ENCODE data around the gene DCLK2. TPM values are rescaled to one million over a fixed set of nuclear protein-coding genes. Genes with fewer than 3 reads are reported as not detected.

DCLK2 gene
- total RNA-seq, 2 experiments from 2014 or later: not detected

- Mint-ChIP-seq H3K4me3 (no peak overlapping the region), H3K27me3 (no peaks in the 10 kb centered on the region), H3K27ac (no peak overlapping the region), H3K9me3 (no peaks in the 10 kb centered on the region), H3K36me3 (ENCODE audit: low read depth) (no peaks in the 10 kb centered on the region), H3K4me1 (ENCODE audit: low read depth) (no peaks in the 10 kb centered on the region)
- DNase-seq (no peak), ATAC-seq (ENCODE audit: poor library complexity) (no peak)
- intact Hi-C loops (cut with DNase I, micrococcal nuclease): no loop called here
- Histone ChIP-seq H3K9me3 (ENCODE audit: control insufficient read depth in 1 of 2, insufficient read depth in 1 of 2, low read length in 2 of 2) (no peaks in the 10 kb centered on the region), H3K27ac (ENCODE audit: low read depth in 1 of 2, low read length in 2 of 2) (no peak overlapping the region), H3K27me3 (ENCODE audit: control insufficient read depth in 1 of 2, insufficient read depth in 2 of 2, low read length in 2 of 2) (no peaks in the 10 kb centered on the region), H3K36me3 (ENCODE audit: insufficient read depth, low read length) (no peaks in the 10 kb centered on the region), H3K4me3 (ENCODE audit: low read length) (no peak overlapping the region), H3K4me1 (ENCODE audit: insufficient read depth, low read length) (no peaks in the 10 kb centered on the region)
- CTCF ChIA-PET: no interaction called here
- POLR2A ChIA-PET: no interaction called here
- TF ChIP-seq CTCF (IDR thresholded peaks at IDR 0.05): no peak
Measured at GRCh38 chr4:150253965-150254630, 175.9 kb downstream of the DCLK2 start.

GRCh38 chr4:150255610-150256224, 177.5 kb downstream of the DCLK2 start:
- H3K4me3 ChIP-seq (ENCODE audit: low read length): no peak overlapping the region
- H3K9me3 ChIP-seq (ENCODE audit: control insufficient read depth in 1 of 2, insufficient read depth in 1 of 2, low read length in 2 of 2): no peaks in the 10 kb centered on the region
- CTCF ChIA-PET: interaction anchor here (1.2 kb wide), 1 partner anchor 13 kb away, joined by 4 read pairs; no protein-coding TSS in a partner anchor
- no peak overlapping the region for H3K27ac ChIP-seq (ENCODE audit: low read depth in 1 of 2, low read length in 2 of 2)
- POLR2A ChIA-PET: no interaction called here
- ATAC-seq (ENCODE audit: poor library complexity): no peak
- TF ChIP-seq CTCF (IDR thresholded peaks at IDR 0.05): no peak
- H3K27me3 ChIP-seq (ENCODE audit: control insufficient read depth in 1 of 2, insufficient read depth in 2 of 2, low read length in 2 of 2): no peaks in the 10 kb centered on the region
- intact Hi-C loops (cut with DNase I, micrococcal nuclease): no loop called here
- H3K27ac Mint-ChIP-seq: no peak overlapping the region
- H3K27me3 Mint-ChIP-seq: no peaks in the 10 kb centered on the region
- H3K9me3 Mint-ChIP-seq: no peaks in the 10 kb centered on the region
- no peaks in the 10 kb centered on the region for H3K4me1 Mint-ChIP-seq (ENCODE audit: low read depth)
- no peaks in the 10 kb centered on the region for H3K4me1 ChIP-seq (ENCODE audit: insufficient read depth, low read length)
- DNase-seq: no peak
- no peaks in the 10 kb centered on the region for H3K36me3 Mint-ChIP-seq (ENCODE audit: low read depth)
- no peaks in the 10 kb centered on the region for H3K36me3 ChIP-seq (ENCODE audit: insufficient read depth, low read length)
- no peak overlapping the region for H3K4me3 Mint-ChIP-seq

- no peak for TF ChIP-seq CTCF (IDR thresholded peaks at IDR 0.05)
- Histone ChIP-seq H3K4me1 (ENCODE audit: insufficient read depth, low read length) (no peaks in the 10 kb centered on the region), H3K9me3 (ENCODE audit: control insufficient read depth in 1 of 2, insufficient read depth in 1 of 2, low read length in 2 of 2) (no peaks in the 10 kb centered on the region), H3K4me3 (ENCODE audit: low read length) (no peak overlapping the region), H3K27me3 (ENCODE audit: control insufficient read depth in 1 of 2, insufficient read depth in 2 of 2, low read length in 2 of 2) (no peaks in the 10 kb centered on the region), H3K27ac (ENCODE audit: low read depth in 1 of 2, low read length in 2 of 2) (no peak overlapping the region), H3K36me3 (ENCODE audit: insufficient read depth, low read length) (no peaks in the 10 kb centered on the region)
- Mint-ChIP-seq H3K9me3 (no peaks in the 10 kb centered on the region), H3K27ac (no peak overlapping the region), H3K4me3 (no peak overlapping the region), H3K27me3 (no peaks in the 10 kb centered on the region), H3K36me3 (ENCODE audit: low read depth) (no peaks in the 10 kb centered on the region), H3K4me1 (ENCODE audit: low read depth) (no peaks in the 10 kb centered on the region)
- ChIA-PET CTCF (no interaction called here), POLR2A (no interaction called here)
- intact Hi-C loops (cut with DNase I, micrococcal nuclease): no loop called here
- DNase-seq (no peak), ATAC-seq (ENCODE audit: poor library complexity) (no peak)
Measured at GRCh38 chr4:150256225-150256620, 178.0 kb downstream of the DCLK2 start.

Measured in CD4-positive, alpha-beta T cell (primary cell).